NCI-H1436 treated with DMSO at 0.1 percent for 48 hours (cell line): Measurements from ENCODE around the gene SLC7A4.
"Not testable (repeated sequence)": the region's sequence is repeated elsewhere in the genome, so short reads cannot be mapped to it uniquely, and the experiment has no call there.

Experiments
- DNase-seq: peaks from one replicate; lab custom pipeline; 2025; lab: John Stamatoyannopoulos, UW

SLC7A4 gene

GRCh38 chr22:21016644-21017420, 15.5 kb downstream of the SLC7A4 start:
- no peak for DNase-seq

- no peak for DNase-seq
Measured at GRCh38 chr22:21015466-21016006, 16.8 kb downstream of the SLC7A4 start.

GRCh38 chr22:21014726-21015465, 17.5 kb downstream of the SLC7A4 start, which contains the start of gene P2RX6:
P2RX6 (plus strand) TSS chr22:21015165; CDS start chr22:21015175, 10 bp downstream.
- no peak for DNase-seq

- peak; percentile 86 for DNase-seq
Measured at GRCh38 chr22:21014202-21014725, 18.1 kb downstream of the SLC7A4 start.

- no peak for DNase-seq
Measured at GRCh38 chr22:21013657-21014201, 18.6 kb downstream of the SLC7A4 start.

- no peak for DNase-seq
Measured at GRCh38 chr22:21012446-21013407, 19.6 kb downstream of the SLC7A4 start.

- DNase-seq = no peak
Measured at GRCh38 chr22:21010426-21011113, 21.8 kb downstream of the SLC7A4 start.

GRCh38 chr22:21009638-21010425, 22.5 kb downstream of the SLC7A4 start:
- DNase-seq = no peak

- DNase-seq = not testable (repeated sequence)
Measured at GRCh38 chr22:21009208-21009607, 23.2 kb downstream of the SLC7A4 start.

GRCh38 chr22:21003782-21004181, 28.6 kb downstream of the SLC7A4 start:
- no peak for DNase-seq

- DNase-seq = peak; percentile 84
Measured at GRCh38 chr22:21001601-21002325, 30.6 kb downstream of the SLC7A4 start, which contains the start of gene THAP7. THAP7 (minus strand) TSS chr22:21002118; CDS start chr22:21001911, 207 bp downstream.

GRCh38 chr22:21000987-21001600, 31.3 kb downstream of the SLC7A4 start:
- DNase-seq = no peak

- no peak for DNase-seq
Measured at GRCh38 chr22:21000207-21000986, 32.0 kb downstream of the SLC7A4 start.

- DNase-seq = no peak
Measured at GRCh38 chr22:20999350-21000206, 32.8 kb downstream of the SLC7A4 start.

- DNase-seq = no peak
Measured at GRCh38 chr22:20998411-20999336, 33.7 kb downstream of the SLC7A4 start.
